ENCODE measurements around the gene PPM1F.
"Not testable (repeated sequence)": the region's sequence is repeated elsewhere in the genome, so short reads cannot be mapped to it uniquely, and the experiment has no call there.

The PPM1F gene

DNA sequence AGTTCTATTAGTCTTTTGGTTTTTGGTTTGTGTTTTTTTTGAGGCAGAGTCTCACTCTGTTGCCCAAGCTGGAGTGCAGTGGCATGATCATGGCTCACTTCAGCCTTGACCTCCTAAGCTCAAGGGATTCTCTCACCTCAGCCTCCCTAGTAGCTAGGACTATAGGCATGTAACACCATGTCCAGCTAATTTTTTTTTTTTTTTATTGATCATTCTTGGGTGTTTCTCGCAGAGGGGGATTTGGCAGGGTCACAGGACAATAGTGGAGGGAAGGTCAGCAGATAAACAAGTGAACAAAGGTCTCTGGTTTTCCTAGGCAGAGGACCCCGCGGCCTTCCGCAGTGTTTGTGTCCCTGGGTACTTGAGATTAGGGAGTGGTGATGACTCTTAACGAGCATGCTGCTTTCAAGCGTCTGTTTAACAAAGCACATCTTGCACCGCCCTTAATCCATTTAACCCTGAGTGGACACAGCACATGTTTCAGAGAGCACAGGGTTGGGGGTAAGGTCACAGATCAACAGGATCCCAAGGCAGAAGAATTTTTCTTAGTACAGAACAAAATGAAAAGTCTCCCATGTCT is 69.8 kb downstream of the PPM1F start:
- not testable (repeated sequence) for DNase-seq

DNA sequence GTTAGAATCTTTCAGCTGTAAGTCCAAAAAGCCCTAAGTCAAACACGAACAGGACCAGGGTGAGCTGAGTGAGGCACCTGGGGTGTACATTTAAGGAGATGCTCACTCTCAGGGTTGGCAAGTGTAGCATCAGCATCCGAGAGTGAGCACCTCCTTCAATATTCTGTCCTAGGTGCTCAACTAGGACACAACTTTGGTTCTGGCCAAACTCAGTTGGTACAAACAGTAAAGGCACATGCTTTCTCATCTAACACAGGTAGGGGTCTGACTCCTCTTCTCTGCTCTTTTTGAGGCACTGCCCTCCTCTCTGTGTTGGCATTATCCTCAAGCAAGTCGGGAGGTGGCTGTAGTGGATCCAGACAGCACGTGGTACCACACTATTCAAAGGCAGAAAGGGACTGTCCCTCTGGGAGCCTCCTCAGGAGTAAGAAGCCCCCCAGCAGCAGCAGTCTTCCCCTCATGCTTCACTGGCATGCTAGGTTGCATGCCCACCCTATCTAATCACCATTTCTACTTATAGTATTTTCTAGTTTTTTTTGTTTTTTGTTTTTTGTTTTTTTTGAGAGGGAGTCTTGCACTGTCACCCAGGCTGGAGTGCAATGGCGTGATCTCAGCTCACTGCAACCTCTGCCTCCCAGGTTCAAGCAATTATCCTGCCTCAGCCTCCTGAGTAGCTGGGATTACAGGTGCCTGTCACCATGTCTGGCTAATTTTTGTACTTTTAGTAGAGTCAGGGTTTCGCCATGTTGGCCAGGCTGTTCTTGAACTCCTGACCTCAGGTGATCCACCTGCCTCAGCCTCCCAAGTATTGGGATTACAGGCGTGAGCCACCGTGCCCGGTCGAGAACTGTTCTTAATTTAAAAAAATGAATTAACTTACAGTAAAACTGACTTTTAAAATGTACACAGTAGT is 70.6 kb downstream of the PPM1F start:
- DNase-seq = no peak

GRCh38 chr22:21876486-21877176 is 76.0 kb downstream of the PPM1F start:
- DNase-seq = no peak

DNA sequence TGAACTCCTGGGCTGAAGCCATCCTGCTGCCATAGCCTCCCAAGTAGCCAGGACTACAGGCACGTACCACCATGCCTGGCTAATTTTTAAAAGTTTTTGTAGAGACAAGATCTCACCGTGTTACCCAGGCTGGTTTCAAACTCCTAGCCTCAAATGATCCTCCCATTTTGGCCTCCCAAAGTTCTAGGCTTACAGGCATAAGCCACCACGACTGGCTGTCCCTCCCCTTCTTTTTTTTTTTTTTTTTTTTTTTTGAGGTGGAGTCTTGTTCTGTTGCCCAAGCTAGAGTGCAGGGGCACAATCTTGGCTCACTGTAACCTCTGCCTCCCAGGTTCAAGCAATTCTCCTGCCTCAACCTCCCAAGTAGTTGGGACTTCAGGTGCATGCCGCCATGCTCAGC is 77.7 kb downstream of the PPM1F start:
- not testable (repeated sequence) for DNase-seq

DNA sequence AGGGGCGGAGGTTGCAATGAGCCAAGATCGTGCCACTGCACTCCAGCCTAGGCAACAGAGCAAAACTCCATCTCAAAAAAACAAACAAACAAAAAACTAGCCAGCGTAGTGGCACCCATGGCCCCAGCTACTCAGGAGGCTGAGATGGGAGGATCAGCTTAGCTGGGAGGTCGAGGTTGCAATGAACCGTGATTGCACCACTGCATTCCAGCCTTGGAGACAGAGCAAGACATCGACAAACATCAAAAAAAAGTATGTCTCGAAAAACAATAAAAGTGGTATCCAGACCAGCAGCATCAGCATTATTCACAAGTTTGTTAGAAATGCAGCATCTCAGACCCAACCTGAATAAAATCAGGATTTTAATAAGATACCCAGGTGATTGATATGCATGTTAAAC is 79.0 kb downstream of the PPM1F start:
- no peak for DNase-seq

DNA sequence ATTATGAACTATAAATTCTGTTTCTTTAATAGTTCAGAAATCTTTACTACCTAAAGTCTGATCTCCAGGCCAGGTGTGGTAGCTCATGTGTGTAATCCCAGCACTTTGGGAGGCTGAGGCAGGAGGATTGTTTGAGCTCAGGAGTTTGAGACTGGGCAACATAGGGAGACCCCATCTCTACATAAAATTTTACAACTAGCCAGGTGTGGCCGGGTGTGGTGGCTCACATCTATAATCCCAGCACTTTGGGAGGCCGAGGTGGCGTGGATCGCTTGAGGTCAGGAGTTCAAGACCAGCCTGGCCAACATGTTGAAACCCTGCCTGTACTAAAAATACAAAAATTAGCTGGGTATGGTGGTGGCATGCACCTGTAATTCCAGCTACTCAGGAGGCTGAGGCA is 79.9 kb downstream of the PPM1F start:
- DNase-seq = not testable (repeated sequence)
